ENCODE measurements around the gene SELENOO. TPM values are rescaled to one million over a fixed set of nuclear protein-coding genes. Genes with fewer than 3 reads are reported as not detected.

SELENOO gene
- total RNA-seq, 3 donors from 2014 or later, result 24.4 to 27.9 (median 26.9) TPM

DNA sequence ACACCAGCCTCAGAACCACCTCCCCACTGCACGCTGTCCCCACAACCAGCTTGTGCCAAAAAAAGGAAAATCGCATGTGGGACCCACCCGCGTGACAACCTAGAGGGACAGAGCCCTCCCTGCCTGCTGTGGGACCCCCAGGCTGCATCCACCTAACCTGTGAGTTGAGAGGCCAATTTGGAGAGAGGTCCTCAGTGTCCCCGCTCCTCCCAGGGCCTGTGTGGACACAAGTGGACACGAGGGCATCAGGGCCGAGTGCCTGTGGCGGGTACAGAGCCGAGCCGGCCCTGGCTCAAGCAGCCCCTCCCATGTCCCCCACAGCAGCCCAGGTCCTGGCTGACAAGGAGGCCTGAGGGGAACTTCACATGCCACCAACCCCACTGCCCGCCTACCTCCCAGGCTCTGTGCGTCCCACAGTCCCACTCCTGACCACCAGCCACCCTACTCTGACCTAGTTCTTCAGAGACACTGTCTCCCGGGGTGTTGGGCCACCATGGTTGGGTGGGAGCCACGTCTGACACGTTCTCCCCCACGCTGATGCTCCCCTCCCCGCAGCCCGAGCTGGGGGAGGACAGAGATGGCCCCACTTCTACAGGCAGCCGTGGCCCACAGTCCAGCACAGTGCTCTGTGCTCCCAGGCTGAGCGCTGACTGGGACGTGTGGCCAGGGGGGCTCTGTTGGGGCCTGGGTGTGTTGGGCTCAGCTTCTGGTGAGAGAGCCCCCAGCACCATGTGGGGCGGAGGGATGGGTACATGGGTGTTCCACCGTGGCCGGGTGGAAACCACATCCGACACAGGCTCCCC is 19.2 kb downstream of the SELENOO start:
- no peak for ATAC-seq
- Mint-ChIP-seq H3K9me3 (no peaks in the 10 kb centered on the region), H3K4me3 (no peak overlapping the region), H3K27me3 (ENCODE audit: low read depth) (no peaks in the 10 kb centered on the region), H3K4me1 (ENCODE audit: low read depth) (no peaks in the 10 kb centered on the region), H3K36me3 (ENCODE audit: insufficient read depth) (peaks cover 23% of the 10 kb centered on the region)
- DNase-seq, result no peak

DNA sequence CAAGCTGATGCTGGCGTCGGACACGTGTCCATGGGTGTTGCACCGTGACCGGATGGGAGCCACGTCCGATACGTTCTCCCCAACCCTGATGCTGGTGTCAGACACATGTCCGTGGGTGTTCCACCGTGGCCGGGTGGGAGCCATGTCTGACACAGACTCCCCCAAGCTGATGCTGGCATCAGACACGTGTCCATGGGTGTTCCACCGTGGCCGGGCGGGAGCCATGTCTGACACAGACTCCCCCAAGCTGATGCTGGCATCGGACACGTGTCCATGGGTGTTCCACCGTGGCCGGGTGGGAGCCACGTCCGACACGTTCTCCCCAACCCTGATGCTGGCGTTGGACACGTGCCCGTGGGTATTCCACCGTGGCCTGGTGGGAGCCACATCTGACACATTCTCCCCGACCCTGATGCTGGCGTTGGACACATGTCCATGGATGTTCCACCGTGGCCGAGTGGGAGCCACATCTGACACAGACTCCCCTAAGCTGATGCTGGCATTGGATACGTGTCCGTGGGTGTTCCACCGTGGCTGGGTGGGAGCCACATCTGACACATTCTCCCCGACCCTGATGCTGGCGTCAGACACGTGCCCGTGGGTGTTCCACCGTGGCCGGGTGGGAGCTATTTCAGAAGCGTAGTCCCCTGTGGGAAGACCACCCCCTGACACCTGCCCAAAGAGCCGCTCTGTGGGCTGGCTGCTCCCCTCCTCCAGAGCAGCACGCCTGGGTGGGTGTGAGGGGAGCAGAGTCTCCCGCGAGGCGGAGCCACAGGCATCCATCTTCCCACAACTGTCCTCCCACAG is 20.0 kb downstream of the SELENOO start:
- H3K4me1 Mint-ChIP-seq (ENCODE audit: low read depth), result no peaks in the 10 kb centered on the region
- no peak overlapping the region for H3K4me3 Mint-ChIP-seq
- peaks cover 23% of the 10 kb centered on the region for H3K36me3 Mint-ChIP-seq (ENCODE audit: insufficient read depth)
- no peak for ATAC-seq
- DNase-seq, result no peak
- no peaks in the 10 kb centered on the region for H3K9me3 Mint-ChIP-seq
- no peaks in the 10 kb centered on the region for H3K27me3 Mint-ChIP-seq (ENCODE audit: low read depth)

DNA sequence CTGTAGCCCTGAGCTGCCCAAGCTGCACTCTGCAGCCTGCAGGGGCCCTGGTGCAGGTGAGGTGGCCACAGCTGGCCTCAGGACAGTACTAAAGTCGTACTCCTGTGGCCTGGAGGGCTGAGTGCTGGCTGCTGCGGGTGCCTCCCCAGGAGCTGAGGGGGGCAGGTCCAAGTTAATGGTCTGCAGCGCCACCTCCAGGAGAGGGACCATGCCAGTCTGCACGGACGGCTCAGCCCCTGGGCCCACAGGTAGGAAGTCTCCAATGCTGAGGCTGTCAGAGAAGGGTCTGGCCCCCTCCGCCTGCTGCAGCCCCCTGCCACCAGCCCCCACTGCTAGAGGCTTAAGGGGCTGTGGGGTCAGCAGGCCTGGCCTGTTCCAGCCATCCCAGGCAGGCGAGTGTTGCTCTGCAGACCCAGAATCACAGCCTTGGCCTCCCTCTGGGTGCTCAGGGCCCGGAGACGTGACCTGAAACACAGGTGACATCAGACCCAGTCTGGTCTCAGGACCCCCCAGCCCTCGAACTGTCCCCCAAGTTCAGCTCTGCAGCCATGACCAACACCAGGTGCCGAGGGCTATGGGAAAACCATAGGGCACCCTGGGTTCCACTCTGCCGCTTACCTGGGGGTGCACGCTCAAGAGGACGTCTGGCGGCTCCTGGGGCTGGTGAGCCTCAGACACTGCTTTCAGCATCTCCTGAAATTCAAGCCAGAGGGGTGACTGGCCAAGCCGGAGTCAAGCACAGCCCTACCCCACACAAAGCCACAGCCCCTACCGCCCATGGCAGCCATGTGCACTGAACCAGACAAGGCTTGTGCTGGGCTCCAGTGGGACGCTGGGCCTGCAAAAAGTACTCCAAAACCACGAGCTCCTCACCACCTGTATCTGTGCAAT is 20.8 kb downstream of the SELENOO start:
- no peak overlapping the region for H3K4me3 Mint-ChIP-seq
- H3K9me3 Mint-ChIP-seq, result no peaks in the 10 kb centered on the region
- no peaks in the 10 kb centered on the region for H3K4me1 Mint-ChIP-seq (ENCODE audit: low read depth)
- no peak for ATAC-seq
- no peaks in the 10 kb centered on the region for H3K27me3 Mint-ChIP-seq (ENCODE audit: low read depth)
- H3K36me3 Mint-ChIP-seq (ENCODE audit: insufficient read depth), result peaks cover 21% of the 10 kb centered on the region
- DNase-seq, result no peak

DNA sequence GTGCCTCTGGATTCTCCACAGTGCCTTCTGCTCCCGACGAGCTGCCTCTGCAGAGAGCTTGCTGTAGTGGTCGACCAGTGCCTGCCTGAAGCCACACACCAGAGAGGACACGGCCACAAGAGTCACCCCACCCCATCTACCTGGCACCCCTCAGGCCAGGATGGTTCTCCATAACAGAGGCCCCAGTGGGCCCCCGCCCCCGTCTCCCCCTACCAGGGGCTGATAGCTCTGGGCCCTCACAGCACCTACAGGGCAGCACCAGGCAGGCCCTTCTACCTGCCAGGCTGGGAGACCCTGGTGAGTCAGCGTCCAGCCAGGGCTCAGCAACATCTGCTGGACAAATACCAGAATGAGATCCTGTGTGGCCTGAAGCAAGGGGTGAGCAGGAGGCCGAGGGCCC is 21.7 kb downstream of the SELENOO start:
- ATAC-seq (no peak), DNase-seq (no peak)
- Mint-ChIP-seq H3K4me3 (no peak overlapping the region), H3K27me3 (ENCODE audit: low read depth) (no peaks in the 10 kb centered on the region), H3K9me3 (no peaks in the 10 kb centered on the region), H3K36me3 (ENCODE audit: insufficient read depth) (peaks cover 21% of the 10 kb centered on the region), H3K4me1 (ENCODE audit: low read depth) (no peaks in the 10 kb centered on the region)

DNA sequence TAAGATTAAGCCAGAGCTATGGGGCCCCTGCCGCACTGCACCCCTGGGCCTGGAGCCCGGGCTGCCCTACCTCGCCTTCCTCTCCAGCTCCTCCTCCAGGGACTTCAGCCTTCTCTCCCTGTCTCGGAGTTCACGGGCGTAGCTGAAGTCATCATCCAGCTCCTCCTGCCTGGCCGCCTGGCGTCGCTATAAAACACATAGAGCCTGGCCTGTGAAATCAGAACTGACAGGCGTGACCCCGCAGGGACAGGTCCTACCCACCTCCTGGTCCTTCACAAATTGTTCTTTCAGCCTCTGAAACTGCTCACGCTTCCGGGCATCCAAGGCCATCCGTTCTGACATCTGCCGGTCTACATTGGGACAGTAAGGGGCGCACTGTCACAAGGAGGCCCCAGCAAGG is 23.3 kb downstream of the SELENOO start:
- Mint-ChIP-seq H3K27me3 (ENCODE audit: low read depth) (no peaks in the 10 kb centered on the region), H3K9me3 (no peaks in the 10 kb centered on the region), H3K4me3 (no peak overlapping the region), H3K4me1 (ENCODE audit: low read depth) (no peaks in the 10 kb centered on the region), H3K36me3 (ENCODE audit: insufficient read depth) (peaks cover 21% of the 10 kb centered on the region)
- no peak for DNase-seq
- ATAC-seq, result no peak

DNA sequence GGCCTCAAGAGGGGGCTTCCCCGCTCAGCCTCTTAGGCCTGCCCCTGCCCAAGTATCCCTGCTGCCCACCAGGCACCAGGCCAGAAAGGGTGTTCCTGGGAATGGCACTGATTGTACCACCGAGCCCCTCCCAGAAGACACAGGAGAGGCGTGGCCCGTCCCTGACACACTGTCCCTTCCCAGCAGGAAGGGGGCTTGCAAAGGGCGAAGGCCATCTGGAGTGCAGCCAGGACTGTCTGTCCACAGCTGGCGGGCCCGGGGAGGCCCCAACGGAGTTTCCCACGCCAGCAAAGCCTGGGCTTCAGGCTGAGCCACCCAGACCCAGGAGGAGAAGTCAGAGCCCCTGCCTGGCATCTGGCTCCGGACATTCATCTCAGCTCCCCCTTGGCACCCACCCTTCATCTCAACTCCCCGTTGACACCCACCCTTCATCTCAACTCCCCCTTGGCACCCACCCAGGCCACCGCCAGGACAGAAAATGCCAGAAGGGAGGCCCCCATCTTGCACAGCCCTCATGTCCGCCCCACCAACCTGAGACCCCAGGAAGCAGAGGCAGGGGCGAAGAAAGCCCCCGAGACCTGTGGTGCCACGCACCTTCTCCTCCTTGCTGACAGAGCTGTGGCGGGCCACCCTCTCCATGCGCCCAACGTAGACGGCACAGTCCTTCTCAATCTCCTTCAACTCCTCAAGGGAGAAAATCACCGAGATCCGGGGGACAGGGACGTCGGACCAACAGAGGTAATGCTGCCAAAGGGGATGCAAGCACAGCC is 24.6 kb downstream of the SELENOO start:
- no peaks in the 10 kb centered on the region for H3K27me3 Mint-ChIP-seq (ENCODE audit: low read depth)
- no peak for ATAC-seq
- peaks cover 25% of the 10 kb centered on the region for H3K36me3 Mint-ChIP-seq (ENCODE audit: insufficient read depth)
- H3K4me1 Mint-ChIP-seq (ENCODE audit: low read depth), result no peaks in the 10 kb centered on the region
- no peak overlapping the region for H3K4me3 Mint-ChIP-seq
- no peak for DNase-seq
- H3K9me3 Mint-ChIP-seq, result no peaks in the 10 kb centered on the region

DNA sequence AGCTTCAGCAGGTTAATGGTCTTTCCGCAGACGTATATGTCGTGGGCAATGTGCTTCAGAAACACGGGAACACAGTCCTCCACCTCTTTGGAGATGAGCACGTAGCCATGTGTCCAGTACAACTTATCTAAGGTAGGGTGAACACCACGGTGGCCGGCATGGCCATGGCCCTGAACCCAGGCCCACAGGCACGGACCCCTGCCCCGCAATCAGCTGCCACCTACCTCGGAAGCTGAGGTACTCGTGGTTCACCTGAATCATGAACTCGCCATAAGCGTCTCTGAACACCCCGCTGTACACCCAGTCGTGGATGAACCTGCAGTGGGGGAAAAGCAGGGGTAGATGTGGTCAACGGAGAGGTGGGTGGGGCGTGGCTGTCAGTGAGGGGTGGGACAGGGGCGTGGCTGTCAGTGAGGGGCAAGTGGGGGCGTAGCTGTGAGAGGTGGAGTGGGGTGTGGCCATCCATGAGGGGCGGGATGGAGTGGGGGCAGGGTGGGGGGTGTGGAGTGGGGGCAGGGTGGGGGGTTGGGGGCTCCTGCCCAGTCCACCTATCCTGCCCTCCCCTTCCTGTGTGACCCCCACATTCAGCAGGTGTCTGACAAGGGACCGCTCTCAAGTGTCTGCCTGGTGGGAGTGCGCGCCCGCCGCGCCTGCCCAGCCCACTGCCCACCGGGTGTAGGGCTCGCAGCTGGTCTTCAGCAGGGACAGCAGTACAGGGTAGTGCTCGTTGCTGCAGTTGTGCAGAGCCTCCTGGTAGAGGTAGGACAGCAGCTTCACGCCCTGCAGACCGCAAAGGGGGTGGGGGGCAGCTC is 25.5 kb downstream of the SELENOO start:
- Mint-ChIP-seq H3K9me3 (no peaks in the 10 kb centered on the region), H3K4me1 (ENCODE audit: low read depth) (no peaks in the 10 kb centered on the region), H3K27me3 (ENCODE audit: low read depth) (no peaks in the 10 kb centered on the region), H3K36me3 (ENCODE audit: insufficient read depth) (peaks cover 23% of the 10 kb centered on the region), H3K4me3 (no peak overlapping the region)
- no peak for DNase-seq
- ATAC-seq, result no peak

DNA sequence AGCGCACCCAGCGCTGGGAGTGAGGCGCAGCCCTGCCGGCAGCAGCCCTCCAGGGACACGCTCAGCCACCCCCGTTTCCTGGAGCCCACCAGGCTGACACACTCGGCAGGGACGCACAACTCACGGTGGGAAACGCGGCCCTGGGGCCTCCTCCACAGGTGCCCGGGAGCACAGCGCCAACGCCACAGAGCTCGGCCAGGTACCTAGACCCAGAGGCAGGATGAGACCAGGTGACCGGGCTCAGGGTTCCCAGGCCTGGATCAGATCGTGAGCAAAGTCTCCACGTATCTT is 26.0 kb downstream of the SELENOO start:
- Mint-ChIP-seq H3K27me3 (ENCODE audit: low read depth) (no peaks in the 10 kb centered on the region), H3K4me1 (ENCODE audit: low read depth) (no peaks in the 10 kb centered on the region), H3K36me3 (ENCODE audit: insufficient read depth) (peaks cover 23% of the 10 kb centered on the region), H3K9me3 (no peaks in the 10 kb centered on the region), H3K4me3 (no peak overlapping the region)
- ATAC-seq (no peak), DNase-seq (no peak)

DNA sequence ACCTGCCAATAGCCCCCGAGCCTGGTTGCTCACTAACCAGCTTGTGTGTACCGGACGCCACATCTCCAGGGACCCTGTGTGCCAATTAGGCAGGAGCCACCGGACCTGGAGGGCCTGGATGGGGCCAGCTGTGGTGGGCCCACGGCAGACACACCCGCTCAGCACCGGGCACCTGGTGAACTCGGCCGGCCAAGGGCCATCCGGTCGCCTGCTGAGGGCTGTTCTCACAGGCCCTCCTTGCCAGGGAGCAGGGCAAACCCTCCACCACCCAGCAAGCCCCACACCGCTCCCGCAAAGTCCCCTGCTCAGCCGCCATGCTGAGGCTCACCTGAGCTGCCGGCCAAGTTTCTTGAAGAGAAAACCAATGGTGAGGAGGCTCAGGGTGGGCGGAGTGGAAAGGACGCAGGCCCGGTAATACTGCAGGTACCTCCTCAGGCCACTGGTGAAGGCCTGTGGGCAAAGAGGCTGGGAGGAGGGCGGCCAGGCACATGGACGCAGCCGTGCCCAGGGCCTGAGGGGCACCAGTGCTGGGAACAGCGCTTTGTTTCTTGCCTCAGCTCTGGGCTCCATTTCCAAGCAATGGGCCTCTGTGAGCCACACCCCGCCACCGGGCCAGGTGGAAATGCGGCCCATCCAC is 26.9 kb downstream of the SELENOO start:
- Mint-ChIP-seq H3K9me3 (no peaks in the 10 kb centered on the region), H3K4me1 (ENCODE audit: low read depth) (no peaks in the 10 kb centered on the region), H3K27me3 (ENCODE audit: low read depth) (no peaks in the 10 kb centered on the region), H3K36me3 (ENCODE audit: insufficient read depth) (peaks cover 22% of the 10 kb centered on the region), H3K4me3 (no peak overlapping the region)
- DNase-seq (no peak), ATAC-seq (no peak)

DNA sequence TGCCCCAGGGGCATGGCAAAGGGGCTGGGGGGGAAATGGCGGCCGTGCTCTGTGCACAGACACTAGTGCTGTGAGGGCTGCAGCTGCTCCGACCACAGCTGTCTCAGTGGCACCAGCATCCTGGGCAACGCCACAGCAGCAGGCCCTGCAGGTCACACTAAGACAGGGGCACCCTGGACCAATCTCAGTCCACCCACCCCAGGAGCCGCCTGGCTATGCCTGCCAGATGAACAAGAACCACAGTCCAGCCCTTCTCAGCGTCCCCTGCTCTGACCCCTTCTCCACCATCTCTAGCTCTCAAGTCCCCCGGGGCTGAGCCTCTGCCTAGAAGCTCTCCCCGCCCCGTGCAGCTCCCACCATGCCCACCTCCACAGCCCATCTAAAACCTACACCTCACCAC is 27.6 kb downstream of the SELENOO start:
- ATAC-seq (no peak), DNase-seq (no peak)
- Mint-ChIP-seq H3K4me1 (ENCODE audit: low read depth) (no peaks in the 10 kb centered on the region), H3K9me3 (no peaks in the 10 kb centered on the region), H3K4me3 (no peak overlapping the region), H3K27me3 (ENCODE audit: low read depth) (no peaks in the 10 kb centered on the region), H3K36me3 (ENCODE audit: insufficient read depth) (peaks cover 17% of the 10 kb centered on the region)

DNA sequence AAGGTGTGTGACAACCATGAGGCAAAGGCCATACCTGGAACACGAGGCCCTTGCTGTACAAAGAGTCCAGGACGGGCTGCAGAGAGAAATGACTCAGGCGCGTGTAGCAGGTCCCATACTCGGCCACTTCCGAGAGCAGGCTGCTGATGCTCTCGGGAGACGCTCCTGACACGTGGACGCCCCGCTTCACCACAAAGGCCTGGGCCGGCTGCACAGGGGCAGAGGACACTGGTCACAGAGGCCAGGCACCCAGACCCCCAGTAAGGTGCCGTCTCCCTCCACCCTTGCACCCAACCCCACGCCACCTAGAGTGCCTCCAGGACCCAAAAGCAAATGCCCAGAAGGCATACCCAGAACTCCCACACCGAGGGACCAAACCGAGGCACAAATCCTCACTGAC is 28.6 kb downstream of the SELENOO start:
- no peaks in the 10 kb centered on the region for H3K4me1 Mint-ChIP-seq (ENCODE audit: low read depth)
- H3K27me3 Mint-ChIP-seq (ENCODE audit: low read depth), result no peaks in the 10 kb centered on the region
- ATAC-seq (no peak), DNase-seq (no peak)
- H3K4me3 Mint-ChIP-seq, result no peak overlapping the region
- H3K9me3 Mint-ChIP-seq, result no peaks in the 10 kb centered on the region
- H3K36me3 Mint-ChIP-seq (ENCODE audit: insufficient read depth), result peaks cover 13% of the 10 kb centered on the region

DNA sequence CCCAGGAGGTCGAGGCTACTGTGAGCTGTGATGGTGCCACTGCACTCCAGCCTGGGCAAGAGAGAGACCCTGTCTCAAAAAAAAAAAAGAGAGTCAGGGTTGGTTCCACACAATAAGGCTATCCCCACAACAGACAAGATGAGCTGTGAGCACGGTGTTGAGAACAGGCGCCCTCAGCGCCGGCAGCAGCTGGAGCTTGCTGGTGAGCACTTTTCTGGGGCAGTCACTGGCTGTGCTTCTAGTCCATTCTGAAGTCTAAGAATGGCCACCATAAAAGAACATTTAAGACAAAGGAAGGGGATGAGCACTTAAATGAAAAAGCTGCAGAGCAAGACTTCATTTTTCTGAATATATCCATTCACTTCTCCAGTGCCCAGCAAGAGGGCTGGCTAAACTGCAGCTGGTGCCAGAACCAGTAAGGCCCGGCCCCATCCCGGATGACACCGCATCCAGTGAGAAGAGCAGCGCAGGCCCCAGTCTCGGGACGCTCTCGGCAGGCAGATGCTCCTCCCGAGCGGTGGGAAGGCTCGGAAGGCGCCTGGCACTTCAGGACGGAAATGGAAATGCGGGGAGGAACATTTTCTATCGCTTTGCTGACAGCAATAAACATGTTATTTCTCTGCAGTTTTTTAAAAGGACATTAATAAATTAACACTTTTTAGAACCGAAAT is 31.8 kb downstream of the SELENOO start:
- peaks cover 9% of the 10 kb centered on the region for H3K4me1 Mint-ChIP-seq (ENCODE audit: low read depth)
- DNase-seq (no peak), ATAC-seq (no peak)
- no peaks in the 10 kb centered on the region for H3K27me3 Mint-ChIP-seq (ENCODE audit: low read depth)
- H3K4me3 Mint-ChIP-seq, result no peak overlapping the region
- H3K36me3 Mint-ChIP-seq (ENCODE audit: insufficient read depth), result peaks cover 7% of the 10 kb centered on the region
- H3K9me3 Mint-ChIP-seq, result no peaks in the 10 kb centered on the region
